PC-9 (cell line): ENCODE data around the gene FOXC2.

Source experiments
- EZH2 ChIP-seq: fragments of 200-600 bp; sonication (generic); IDR thresholded peaks from 2 replicates; pipeline ENCODE4 v1.8.0; 2017; ENCODE audit warnings: antibody characterized with exemption, low read depth
- TF ChIP-seq, protein P1 (sequence below): fragments of 200-600 bp; sonication (generic); conservative IDR thresholded peaks from 2 replicates; pipeline ENCODE4 v1.6.1; 2017; ENCODE audit warnings: mixed run types, antibody characterized with exemption, mild to moderate bottlenecking, moderate library complexity

DNA sequence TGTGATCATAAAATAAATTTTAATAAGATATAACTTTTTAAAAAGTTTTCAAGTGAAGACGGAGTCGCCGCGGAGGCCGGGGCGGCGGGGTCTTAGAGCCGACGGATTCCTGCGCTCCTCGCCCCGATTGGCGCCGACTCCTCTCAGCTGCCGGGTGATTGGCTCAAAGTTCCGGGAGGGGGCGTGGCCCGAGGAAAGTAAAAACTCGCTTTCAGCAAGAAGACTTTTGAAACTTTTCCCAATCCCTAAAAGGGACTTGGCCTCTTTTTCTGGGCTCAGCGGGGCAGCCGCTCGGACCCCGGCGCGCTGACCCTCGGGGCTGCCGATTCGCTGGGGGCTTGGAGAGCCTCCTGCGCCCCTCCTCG, at the start of gene FOXC2:
- TF ChIP-seq EZH2 = no peak
- TF ChIP-seq, protein P1, sequence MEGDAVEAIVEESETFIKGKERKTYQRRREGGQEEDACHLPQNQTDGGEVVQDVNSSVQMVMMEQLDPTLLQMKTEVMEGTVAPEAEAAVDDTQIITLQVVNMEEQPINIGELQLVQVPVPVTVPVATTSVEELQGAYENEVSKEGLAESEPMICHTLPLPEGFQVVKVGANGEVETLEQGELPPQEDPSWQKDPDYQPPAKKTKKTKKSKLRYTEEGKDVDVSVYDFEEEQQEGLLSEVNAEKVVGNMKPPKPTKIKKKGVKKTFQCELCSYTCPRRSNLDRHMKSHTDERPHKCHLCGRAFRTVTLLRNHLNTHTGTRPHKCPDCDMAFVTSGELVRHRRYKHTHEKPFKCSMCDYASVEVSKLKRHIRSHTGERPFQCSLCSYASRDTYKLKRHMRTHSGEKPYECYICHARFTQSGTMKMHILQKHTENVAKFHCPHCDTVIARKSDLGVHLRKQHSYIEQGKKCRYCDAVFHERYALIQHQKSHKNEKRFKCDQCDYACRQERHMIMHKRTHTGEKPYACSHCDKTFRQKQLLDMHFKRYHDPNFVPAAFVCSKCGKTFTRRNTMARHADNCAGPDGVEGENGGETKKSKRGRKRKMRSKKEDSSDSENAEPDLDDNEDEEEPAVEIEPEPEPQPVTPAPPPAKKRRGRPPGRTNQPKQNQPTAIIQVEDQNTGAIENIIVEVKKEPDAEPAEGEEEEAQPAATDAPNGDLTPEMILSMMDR = no peak
